ENCODE results near the gene ADAMTS7.

DNA sequence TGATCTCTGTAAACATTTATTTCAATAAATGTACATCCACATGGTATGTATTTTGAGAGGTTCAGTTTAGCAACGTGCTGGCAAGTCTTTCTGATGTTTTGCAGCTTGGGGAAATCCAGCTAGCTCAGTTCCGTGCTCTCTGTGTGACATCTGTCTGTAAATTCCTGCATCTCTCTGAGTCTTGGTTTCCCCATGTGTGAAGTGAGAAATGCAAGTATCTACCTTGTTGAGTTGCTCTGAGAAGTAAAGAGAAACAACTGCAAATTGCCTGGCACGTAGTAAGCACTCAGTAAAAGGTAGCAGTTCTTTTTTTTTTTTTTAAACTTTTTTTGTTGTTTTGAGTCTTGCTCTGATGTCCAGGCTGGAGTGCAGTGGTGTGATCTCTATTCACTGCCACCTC is 31.3 kb upstream of the ADAMTS7 start:
- no peak for TF ChIP-seq MAFK (conservative IDR thresholded peaks at IDR 0.05 in 1 of 2, IDR thresholded peaks at IDR 0.05 in 1 of 2; ENCODE audit: low read length in 2 of 2)
- TF ChIP-seq, protein P1, sequence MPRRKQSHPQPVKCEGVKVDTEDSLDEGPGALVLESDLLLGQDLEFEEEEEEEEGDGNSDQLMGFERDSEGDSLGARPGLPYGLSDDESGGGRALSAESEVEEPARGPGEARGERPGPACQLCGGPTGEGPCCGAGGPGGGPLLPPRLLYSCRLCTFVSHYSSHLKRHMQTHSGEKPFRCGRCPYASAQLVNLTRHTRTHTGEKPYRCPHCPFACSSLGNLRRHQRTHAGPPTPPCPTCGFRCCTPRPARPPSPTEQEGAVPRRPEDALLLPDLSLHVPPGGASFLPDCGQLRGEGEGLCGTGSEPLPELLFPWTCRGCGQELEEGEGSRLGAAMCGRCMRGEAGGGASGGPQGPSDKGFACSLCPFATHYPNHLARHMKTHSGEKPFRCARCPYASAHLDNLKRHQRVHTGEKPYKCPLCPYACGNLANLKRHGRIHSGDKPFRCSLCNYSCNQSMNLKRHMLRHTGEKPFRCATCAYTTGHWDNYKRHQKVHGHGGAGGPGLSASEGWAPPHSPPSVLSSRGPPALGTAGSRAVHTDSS (CRISPR knock-in tag; conservative IDR thresholded peaks at IDR 0.05) = no peak
